ENCODE data around the gene RAB40A. TPM values are rescaled to one million over a fixed set of nuclear protein-coding genes. Genes with fewer than 3 reads are reported as not detected.
"Not testable (repeated sequence)": the region's sequence is repeated elsewhere in the genome, so short reads cannot be mapped to it uniquely, and the experiment has no call there.

Gene RAB40A
- total RNA-seq, 1 experiment from 2014 or later: not detected

DNA sequence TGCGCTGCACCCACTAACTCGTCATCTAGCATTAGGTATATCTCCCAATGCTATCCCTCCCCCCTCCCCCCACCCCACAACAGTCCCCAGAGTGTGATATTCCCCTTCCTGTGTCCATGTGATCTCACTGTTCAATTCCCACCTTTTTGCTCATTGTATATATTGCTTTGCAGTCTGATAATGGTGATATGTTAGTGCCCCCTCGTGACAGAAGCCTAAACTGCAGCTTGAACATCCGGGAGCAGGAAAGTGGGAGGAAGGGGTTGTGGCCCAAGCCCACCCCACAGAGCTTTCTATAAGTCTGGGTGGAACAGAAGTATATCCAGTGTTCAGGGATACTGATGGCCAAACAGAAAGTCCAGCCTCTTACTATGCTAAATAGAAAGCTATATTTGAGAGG is 29.6 kb downstream of the RAB40A start:
- TF ChIP-seq, protein P1, sequence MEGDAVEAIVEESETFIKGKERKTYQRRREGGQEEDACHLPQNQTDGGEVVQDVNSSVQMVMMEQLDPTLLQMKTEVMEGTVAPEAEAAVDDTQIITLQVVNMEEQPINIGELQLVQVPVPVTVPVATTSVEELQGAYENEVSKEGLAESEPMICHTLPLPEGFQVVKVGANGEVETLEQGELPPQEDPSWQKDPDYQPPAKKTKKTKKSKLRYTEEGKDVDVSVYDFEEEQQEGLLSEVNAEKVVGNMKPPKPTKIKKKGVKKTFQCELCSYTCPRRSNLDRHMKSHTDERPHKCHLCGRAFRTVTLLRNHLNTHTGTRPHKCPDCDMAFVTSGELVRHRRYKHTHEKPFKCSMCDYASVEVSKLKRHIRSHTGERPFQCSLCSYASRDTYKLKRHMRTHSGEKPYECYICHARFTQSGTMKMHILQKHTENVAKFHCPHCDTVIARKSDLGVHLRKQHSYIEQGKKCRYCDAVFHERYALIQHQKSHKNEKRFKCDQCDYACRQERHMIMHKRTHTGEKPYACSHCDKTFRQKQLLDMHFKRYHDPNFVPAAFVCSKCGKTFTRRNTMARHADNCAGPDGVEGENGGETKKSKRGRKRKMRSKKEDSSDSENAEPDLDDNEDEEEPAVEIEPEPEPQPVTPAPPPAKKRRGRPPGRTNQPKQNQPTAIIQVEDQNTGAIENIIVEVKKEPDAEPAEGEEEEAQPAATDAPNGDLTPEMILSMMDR (IDR thresholded peaks at IDR 0.05 in 2 of 3, conservative IDR thresholded peaks at IDR 0.05 in 1 of 3; ENCODE audit: borderline replicate concordance in 1 of 3, insufficient read depth in 1 of 3, low read depth in 2 of 3, low read length in 2 of 3): peak; percentile 17 to 49 (median 42); a peak in 5 of 6 replicates
- peak; percentile 40 for TF ChIP-seq RAD21 (IDR thresholded peaks at IDR 0.05; ENCODE audit: low read depth)
- peak; percentile 4 for DNase-seq (ENCODE audit: low read depth, low spot score)
- RAD21 ChIA-PET (ENCODE audit: low non-redundant PET in 1 of 2, low total read pairs in 2 of 2, uncharacterized antibody in 2 of 2, unreplicated experiment in 2 of 2): interaction anchor here in 1 of 2 experiments (0.6 kb wide), 1 partner anchor 77 kb away, joined by 3 read pairs; no protein-coding TSS in a partner anchor
- H4K20me1 ChIP-seq (ENCODE audit: insufficient read depth); H3K36me3 ChIP-seq (ENCODE audit: control insufficient read depth in 1 of 2, insufficient read depth in 2 of 2, low read length in 2 of 2); H3K4me1 ChIP-seq (ENCODE audit: control insufficient read depth in 1 of 2, insufficient read depth in 2 of 2, low read length in 2 of 2); POLR2A ChIA-PET; H3K4me3 ChIP-seq (replicated peaks in 1 of 2; ENCODE audit: low read depth in 1 of 2, low read length in 2 of 2); H3K27ac ChIP-seq (ENCODE audit: low read depth, low read length); H3K9me2 ChIP-seq (ENCODE audit: insufficient read depth); H3K27me3 ChIP-seq (ENCODE audit: insufficient read depth, low read length); H3K9me3 ChIP-seq (ENCODE audit: control insufficient read depth in 1 of 2, insufficient read depth in 1 of 2, low read depth in 1 of 2, low read length in 2 of 2); H2AFZ ChIP-seq (ENCODE audit: low read depth, low read length, poor library complexity, severe bottlenecking); H3K9ac ChIP-seq (ENCODE audit: low read length); intact Hi-C loops (cut with micrococcal nuclease); H3K4me2 ChIP-seq (ENCODE audit: low read length); H3K79me2 ChIP-seq (ENCODE audit: insufficient read depth, low read length); BruUV-seq (replicated peaks): not testable (repeated sequence)
- CTCF ChIA-PET: interaction anchor here (1.1 to 1.4 kb wide), 3 partner anchors 13 to 278 kb away, joined by 3 to 4 read pairs (median 3); no protein-coding TSS in a partner anchor
- peak; percentile 65 for ATAC-seq

DNA sequence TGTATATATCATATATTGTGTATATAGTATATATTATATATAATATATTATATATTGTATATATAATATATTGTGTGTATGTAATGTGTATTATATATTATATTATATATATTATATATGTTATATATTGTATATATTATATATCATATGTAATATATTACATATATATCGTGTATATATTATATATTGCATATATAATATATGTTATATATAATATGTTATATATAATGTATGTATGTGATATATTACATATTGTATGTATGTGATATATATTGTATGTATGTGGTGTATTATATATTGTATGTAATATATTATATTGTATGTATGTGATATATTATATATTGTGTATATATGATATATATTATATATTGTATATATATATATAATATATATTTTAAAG is 30.5 kb downstream of the RAB40A start:
- TF ChIP-seq EZH2phosphoT487 (IDR thresholded peaks at IDR 0.05; ENCODE audit: borderline replicate concordance) (no peak), JUND (IDR thresholded peaks at IDR 0.05) (no peak)
- ChIA-PET POLR2A (no interaction called here), CTCF (interaction anchor here (1.4 kb wide), 1 partner anchor 278 kb away, joined by 4 read pairs; no protein-coding TSS in a partner anchor), RAD21 (ENCODE audit: low non-redundant PET in 1 of 2, low total read pairs in 2 of 2, uncharacterized antibody in 2 of 2, unreplicated experiment in 2 of 2) (no interaction called here)
- Histone ChIP-seq H3K9ac (ENCODE audit: low read length) (no peak overlapping the region), H3K4me2 (ENCODE audit: low read length) (no peak overlapping the region), H2AFZ (ENCODE audit: low read depth, low read length, poor library complexity, severe bottlenecking) (no peak overlapping the region), H3K27me3 (ENCODE audit: insufficient read depth, low read length) (no peaks in the 10 kb centered on the region), H3K27ac (ENCODE audit: low read depth, low read length) (no peak overlapping the region), H3K4me3 (replicated peaks in 1 of 2; ENCODE audit: low read depth in 1 of 2, low read length in 2 of 2) (no peak overlapping the region), H3K79me2 (ENCODE audit: insufficient read depth, low read length) (no peaks in the 10 kb centered on the region), H4K20me1 (ENCODE audit: insufficient read depth) (no peaks in the 10 kb centered on the region), H3K4me1 (ENCODE audit: control insufficient read depth in 1 of 2, insufficient read depth in 2 of 2, low read length in 2 of 2) (no peaks in the 10 kb centered on the region), H3K9me2 (ENCODE audit: insufficient read depth) (no peaks in the 10 kb centered on the region), H3K9me3 (ENCODE audit: control insufficient read depth in 1 of 2, insufficient read depth in 1 of 2, low read depth in 1 of 2, low read length in 2 of 2) (no peaks in the 10 kb centered on the region), H3K36me3 (ENCODE audit: control insufficient read depth in 1 of 2, insufficient read depth in 2 of 2, low read length in 2 of 2) (no peaks in the 10 kb centered on the region)
- no peak for ATAC-seq
- intact Hi-C loops (cut with micrococcal nuclease): no loop called here
- no peak for DNase-seq (ENCODE audit: low read depth, low spot score)
- BruUV-seq (replicated peaks): no TSS peak
